ENCODE results near the gene EFHC2. TPM values are rescaled to one million over a fixed set of nuclear protein-coding genes. Genes with fewer than 3 reads are reported as not detected.

The EFHC2 gene
- total and polyA plus RNA-seq, 10 donors = 0.20 to 1.4 (median 0.71) TPM

GRCh38 chrX:44235534-44235933, 107.9 kb downstream of the EFHC2 start:
- WGBS, 5 donors = 56 to 88% (median 70%) methylated on average over 2 of the region's 2 CpGs
- intact Hi-C loops (cut with DNase I; ENCODE audit: low total_unique reads) = no loop called here
- H3K9me3 ChIP-seq = no peaks in the 10 kb centered on the region
- H3K4me1 ChIP-seq = no peaks in the 10 kb centered on the region
- H3K27me3 ChIP-seq (replicated peaks in 1 of 7) = peaks cover 0 to 8% (median 0%) of the 10 kb centered on the region in 7 donors
- H3K4me3 ChIP-seq = no peak overlapping the region
- no peak for DNase-seq
- no peak for TF ChIP-seq POLR2A (IDR thresholded peaks at IDR 0.05)
- H3K27ac ChIP-seq = no peak overlapping the region
- no peaks in the 10 kb centered on the region for H3K36me3 ChIP-seq

- TF ChIP-seq POLR2AphosphoS5 (IDR thresholded peaks at IDR 0.05) (no peak), POLR2A (IDR thresholded peaks at IDR 0.05) (no peak)
- TF ChIP-seq, protein P1, sequence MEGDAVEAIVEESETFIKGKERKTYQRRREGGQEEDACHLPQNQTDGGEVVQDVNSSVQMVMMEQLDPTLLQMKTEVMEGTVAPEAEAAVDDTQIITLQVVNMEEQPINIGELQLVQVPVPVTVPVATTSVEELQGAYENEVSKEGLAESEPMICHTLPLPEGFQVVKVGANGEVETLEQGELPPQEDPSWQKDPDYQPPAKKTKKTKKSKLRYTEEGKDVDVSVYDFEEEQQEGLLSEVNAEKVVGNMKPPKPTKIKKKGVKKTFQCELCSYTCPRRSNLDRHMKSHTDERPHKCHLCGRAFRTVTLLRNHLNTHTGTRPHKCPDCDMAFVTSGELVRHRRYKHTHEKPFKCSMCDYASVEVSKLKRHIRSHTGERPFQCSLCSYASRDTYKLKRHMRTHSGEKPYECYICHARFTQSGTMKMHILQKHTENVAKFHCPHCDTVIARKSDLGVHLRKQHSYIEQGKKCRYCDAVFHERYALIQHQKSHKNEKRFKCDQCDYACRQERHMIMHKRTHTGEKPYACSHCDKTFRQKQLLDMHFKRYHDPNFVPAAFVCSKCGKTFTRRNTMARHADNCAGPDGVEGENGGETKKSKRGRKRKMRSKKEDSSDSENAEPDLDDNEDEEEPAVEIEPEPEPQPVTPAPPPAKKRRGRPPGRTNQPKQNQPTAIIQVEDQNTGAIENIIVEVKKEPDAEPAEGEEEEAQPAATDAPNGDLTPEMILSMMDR (IDR thresholded peaks at IDR 0.05 in 8 of 11, conservative IDR thresholded peaks at IDR 0.05 in 3 of 11) = no peak
- Histone ChIP-seq H3K4me1 (no peaks in the 10 kb centered on the region), H3K4me3 (no peak overlapping the region), H3K27me3 (replicated peaks in 1 of 7) (peaks cover 0 to 8% (median 0%) of the 10 kb centered on the region in 7 donors), H3K27ac (no peak overlapping the region), H3K36me3 (no peaks in the 10 kb centered on the region), H3K9me3 (no peaks in the 10 kb centered on the region)
- DNase-seq = no peak
- WGBS, 5 donors = 73 to 88% (median 88%) methylated on average over 2 of the region's 2 CpGs
- intact Hi-C loops (cut with DNase I; ENCODE audit: low total_unique reads) = no loop called here
Measured at GRCh38 chrX:44234541-44234940, 108.9 kb downstream of the EFHC2 start.

DNA sequence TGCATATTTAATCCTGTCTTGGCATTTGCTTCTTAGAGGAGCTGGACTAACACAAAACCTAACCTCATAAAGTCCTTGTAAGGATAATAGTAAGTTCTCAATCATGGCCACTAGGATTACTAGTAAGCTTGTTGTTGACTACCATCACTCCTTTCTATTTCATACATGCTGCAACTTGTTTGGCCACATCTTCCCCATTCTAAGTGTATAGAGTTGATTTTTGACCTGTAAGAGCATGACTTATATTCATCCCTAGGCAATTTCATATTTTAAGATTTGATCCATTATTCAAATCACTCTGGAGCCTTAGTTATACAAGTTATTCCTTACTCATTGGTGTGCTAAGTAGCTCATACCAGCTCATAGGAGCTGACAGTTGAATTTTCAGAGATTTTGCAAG, 109.4 kb downstream of the EFHC2 start:
- H3K4me1 ChIP-seq = no peaks in the 10 kb centered on the region
- no peaks in the 10 kb centered on the region for H3K9me3 ChIP-seq
- intact Hi-C loops (cut with DNase I; ENCODE audit: low total_unique reads) = no loop called here
- H3K4me3 ChIP-seq = no peak overlapping the region
- DNase-seq = no peak
- no peaks in the 10 kb centered on the region for H3K36me3 ChIP-seq
- no peak overlapping the region for H3K27ac ChIP-seq
- peaks cover 0 to 8% (median 0%) of the 10 kb centered on the region in 7 donors for H3K27me3 ChIP-seq (replicated peaks in 1 of 7)
- TF ChIP-seq, protein P1 (IDR thresholded peaks at IDR 0.05 in 8 of 11, conservative IDR thresholded peaks at IDR 0.05 in 3 of 11) = no peak
- TF ChIP-seq POLR2A (IDR thresholded peaks at IDR 0.05) (no peak), POLR2AphosphoS5 (IDR thresholded peaks at IDR 0.05) (no peak)

DNA sequence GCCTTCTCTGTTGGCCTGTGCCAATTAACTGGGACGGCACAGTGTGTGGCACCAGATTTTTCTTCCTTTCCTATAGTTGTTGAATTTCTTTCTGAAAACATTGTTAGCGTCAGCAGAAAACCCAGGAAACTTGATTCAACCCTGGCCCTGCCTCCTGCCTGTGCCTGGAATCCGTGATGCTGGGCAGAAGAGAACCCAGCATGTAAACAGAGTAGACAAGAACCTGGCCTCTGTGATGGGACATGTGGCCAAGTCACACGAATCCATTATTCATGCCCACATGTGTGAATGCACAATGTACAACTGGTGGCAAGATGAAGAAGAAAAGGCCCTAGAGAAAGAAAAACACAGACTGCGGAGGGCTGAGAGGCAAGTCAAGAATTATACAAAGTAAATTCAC, 111.4 kb downstream of the EFHC2 start:
- H3K4me3 ChIP-seq = no peak overlapping the region
- H3K36me3 ChIP-seq = no peaks in the 10 kb centered on the region
- TF ChIP-seq POLR2A (IDR thresholded peaks at IDR 0.05) (no peak), POLR2AphosphoS5 (IDR thresholded peaks at IDR 0.05) (no peak)
- TF ChIP-seq, protein P1 (IDR thresholded peaks at IDR 0.05 in 8 of 11, conservative IDR thresholded peaks at IDR 0.05 in 3 of 11) = no peak
- no peaks in the 10 kb centered on the region for H3K9me3 ChIP-seq
- no peak for DNase-seq
- H3K27ac ChIP-seq = no peak overlapping the region
- WGBS, 5 donors = 77 to 96% (median 92%) methylated on average over 5 of the region's 5 CpGs
- no peaks in the 10 kb centered on the region for H3K4me1 ChIP-seq
- peaks cover 0 to 8% (median 0%) of the 10 kb centered on the region in 7 donors for H3K27me3 ChIP-seq (replicated peaks in 1 of 7)
- intact Hi-C loops (cut with DNase I; ENCODE audit: low total_unique reads) = no loop called here

- Histone ChIP-seq H3K36me3 (no peaks in the 10 kb centered on the region), H3K4me1 (no peaks in the 10 kb centered on the region), H3K27me3 (replicated peaks in 1 of 7) (no peaks in the 10 kb centered on the region), H3K4me3 (no peak overlapping the region), H3K9me3 (no peaks in the 10 kb centered on the region), H3K27ac (no peak overlapping the region)
- no peak for DNase-seq
- TF ChIP-seq, protein P1 (IDR thresholded peaks at IDR 0.05 in 8 of 11, conservative IDR thresholded peaks at IDR 0.05 in 3 of 11) = no peak
- TF ChIP-seq POLR2AphosphoS5 (IDR thresholded peaks at IDR 0.05) (no peak), POLR2A (IDR thresholded peaks at IDR 0.05) (no peak)
- intact Hi-C loops (cut with DNase I; ENCODE audit: low total_unique reads) = no loop called here
- 36 to 60% (median 50%) methylated on average over 3 to 4 of the region's 4 CpGs for WGBS, 5 donors
Measured at GRCh38 chrX:44228621-44229020, 114.9 kb downstream of the EFHC2 start.
